H9 (cell line): ENCODE measurements around the gene TRPV3. TPM values are rescaled to one million over a fixed set of nuclear protein-coding genes. Genes with fewer than 3 reads are reported as not detected.

Experiments used
- DNase-seq: peaks from one replicate; pipeline ENCODE4 v3.0.0-alpha.2; 2017
- H2AFZ ChIP-seq: one replicate; pipeline ENCODE4 v1.6.1; 2013; ENCODE audit warnings: mild to moderate bottlenecking, low read length, control low read depth, moderate library complexity
- H2AK5ac ChIP-seq: 2 replicates; pipeline ENCODE4 v1.6.1; 2013; ENCODE audit warnings: low read length, control low read depth, mixed read lengths; ENCODE audit not compliant: insufficient read length
- H2BK120ac ChIP-seq: one replicate; pipeline ENCODE4 v1.6.1; 2013; ENCODE audit warnings: low read depth, mild to moderate bottlenecking, low read length, control low read depth, inconsistent platforms; ENCODE audit not compliant: poor library complexity, severe bottlenecking
- H2BK12ac ChIP-seq: 2 replicates; pipeline ENCODE4 v1.6.1; 2013; ENCODE audit warnings: low read length, control low read depth, mixed read lengths, low read depth; ENCODE audit not compliant: insufficient read length
- H2BK15ac ChIP-seq: 2 replicates; pipeline ENCODE4 v1.6.1; 2013; ENCODE audit warnings: low read depth, low read length, control low read depth
- H2BK20ac ChIP-seq: one replicate; pipeline ENCODE4 v1.6.1; 2013; ENCODE audit warnings: low read depth, mild to moderate bottlenecking, low read length, control low read depth, inconsistent platforms; ENCODE audit not compliant: poor library complexity, severe bottlenecking
- H2BK5ac ChIP-seq: 2 replicates; pipeline ENCODE4 v1.6.1; 2013; ENCODE audit warnings: low read length, control low read depth, mixed read lengths; ENCODE audit not compliant: insufficient read length
- H3K14ac ChIP-seq: 2 replicates; pipeline ENCODE4 v1.6.1; 2013; ENCODE audit warnings: low read length, control low read depth; ENCODE audit not compliant: insufficient read depth
- H3K18ac ChIP-seq: 2 replicates; pipeline ENCODE4 v1.6.1; 2013; ENCODE audit warnings: low read depth, mild to moderate bottlenecking, mixed read lengths, low read length, control low read depth; ENCODE audit not compliant: insufficient read length
- H3K23ac ChIP-seq: 2 replicates; pipeline ENCODE4 v1.6.1; 2013; ENCODE audit warnings: low read length, control low read depth, mixed read lengths, low read depth; ENCODE audit not compliant: insufficient read length
- H3K23me2 ChIP-seq: 2 replicates; pipeline ENCODE4 v1.6.1; 2013; ENCODE audit warnings: low read depth, mild to moderate bottlenecking, mixed read lengths, low read length, control low read depth; ENCODE audit not compliant: insufficient read length, poor library complexity, severe bottlenecking
- H3K27ac ChIP-seq: 2 replicates; pipeline ENCODE4 v1.5.1; 2013; ENCODE audit warnings: low read length, control low read depth, mixed read lengths, low read depth; ENCODE audit not compliant: insufficient read length
- H3K27me3 ChIP-seq: 2 replicates; pipeline ENCODE4 v1.6.1; 2013; ENCODE audit warnings: low read length, control low read depth, inconsistent platforms; ENCODE audit not compliant: insufficient read depth
- H3K4ac ChIP-seq: 2 replicates; pipeline ENCODE4 v1.6.1; 2013; ENCODE audit warnings: low read depth, mild to moderate bottlenecking, control low read depth, inconsistent platforms, low read length, moderate library complexity
- H3K4me1 ChIP-seq: 2 replicates; pipeline ENCODE4 v1.6.1; 2013; ENCODE audit warnings: low read length, control low read depth, inconsistent platforms; ENCODE audit not compliant: insufficient read depth
- H3K4me2 ChIP-seq: 2 replicates; pipeline ENCODE4 v1.6.1; 2013; ENCODE audit warnings: low read length, control low read depth, mixed read lengths; ENCODE audit not compliant: insufficient read length, insufficient read depth
- H3K56ac ChIP-seq: 2 replicates; pipeline ENCODE4 v1.6.1; 2013; ENCODE audit warnings: low read depth, mild to moderate bottlenecking, mixed read lengths, low read length, control low read depth; ENCODE audit not compliant: insufficient read length
- H3K79me1 ChIP-seq: 2 replicates; pipeline ENCODE4 v1.6.1; 2013; ENCODE audit warnings: low read depth, mild to moderate bottlenecking, moderate library complexity, low read length, control low read depth, inconsistent platforms; ENCODE audit not compliant: insufficient read depth, poor library complexity, severe bottlenecking
- H3K79me2 ChIP-seq: 2 replicates; pipeline ENCODE4 v1.6.1; 2013; ENCODE audit warnings: low read length, control low read depth, inconsistent platforms; ENCODE audit not compliant: insufficient read depth
- H3K9ac ChIP-seq: 2 replicates; pipeline ENCODE4 v1.6.1; 2013; ENCODE audit warnings: low read length, control low read depth, mixed read lengths; ENCODE audit not compliant: insufficient read length; ENCODE audit errors: extremely low read depth
- H3K9me3 ChIP-seq: one replicate; pipeline ENCODE4 v1.6.1; 2013; ENCODE audit warnings: low read depth, low read length, inconsistent platforms; ENCODE audit not compliant: control insufficient read depth
- H3T11ph ChIP-seq: one replicate; pipeline ENCODE4 v1.6.1; 2013; ENCODE audit warnings: mild to moderate bottlenecking, low read length, control low read depth, inconsistent platforms
- H4K20me1 ChIP-seq: one replicate; pipeline ENCODE4 v1.6.1; 2013; ENCODE audit not compliant: control insufficient read depth, insufficient read length, insufficient read depth
- H4K5ac ChIP-seq: 2 replicates; pipeline ENCODE4 v1.6.1; 2013; ENCODE audit warnings: low read depth, mild to moderate bottlenecking, mixed read lengths, low read length, control low read depth; ENCODE audit not compliant: insufficient read length
- H4K8ac ChIP-seq: replicated peaks from 2 replicates; pipeline ENCODE4 v1.6.1; 2013; ENCODE audit warnings: low read length, control low read depth, mixed read lengths, low read depth; ENCODE audit not compliant: insufficient read length
- H4K91ac ChIP-seq: 2 replicates; pipeline ENCODE4 v1.6.1; 2013; ENCODE audit warnings: low read depth, mild to moderate bottlenecking, moderate library complexity, mixed read lengths, low read length, control low read depth; ENCODE audit not compliant: insufficient read length
- H3K27ac Mint-ChIP-seq, 3 experiments: 2 replicates in 2 of 3; 3 replicates in 1 of 3; pipeline ENCODE4 v1.8.0; 2020 to 2021; ENCODE audit warnings: mixed read lengths in 3 of 3, mild to moderate bottlenecking in 1 of 3, moderate library complexity in 1 of 3
- H3K27me3 Mint-ChIP-seq: 2 replicates; pipeline ENCODE4 v1.8.0; 2021; ENCODE audit warnings: low read depth, mild to moderate bottlenecking, moderate library complexity, mixed read lengths
- H3K36me3 Mint-ChIP-seq, 3 experiments: 2 replicates in 2 of 3; 3 replicates in 1 of 3; pipeline ENCODE4 v1.8.0; 2020 to 2021; ENCODE audit warnings: low read depth in 3 of 3, mixed read lengths in 3 of 3; ENCODE audit not compliant: insufficient read depth in 1 of 3
- H3K4me1 Mint-ChIP-seq, 2 experiments: 2 replicates each; pipeline ENCODE4 v1.8.0; 2020; ENCODE audit warnings: mixed read lengths in 2 of 2
- H3K4me3 Mint-ChIP-seq, 2 experiments: 2 replicates in 1 of 2; 3 replicates in 1 of 2; pipeline ENCODE4 v1.8.0; 2020 to 2021; ENCODE audit warnings: mild to moderate bottlenecking in 2 of 2, mixed read lengths in 2 of 2, moderate library complexity in 1 of 2
- H3K9me3 Mint-ChIP-seq, 2 experiments: 2 replicates in 1 of 2; 3 replicates in 1 of 2; pipeline ENCODE4 v1.8.0; 2020; ENCODE audit warnings: mild to moderate bottlenecking in 2 of 2, mixed read lengths in 2 of 2, moderate library complexity in 1 of 2
- WGBS: extraction: QIAGEN DNeasy Blood & Tissue Kit; methylation state at CpG from one replicate; pipeline ENCODE4 v1.1.7; 2013; ENCODE audit warnings: missing lambda C conversion rate, low lambda C conversion rate, mixed read lengths; ENCODE audit not compliant: insufficient read length; ENCODE audit errors: extremely low coverage; 5-methylcytosine and 5-hydroxymethylcytosine counted together
- total RNA-seq: library from RNA; stranded (reverse); gene quantifications from 2 replicates; pipeline ENCODE4 v1.2.1, GENCODE V29; 2021
- TF ChIP-seq, protein P1 (sequence below): fragments of 200-600 bp; sonication (generic); conservative IDR thresholded peaks from 3 replicates; pipeline ENCODE4 v1.8.0; 2021; ENCODE audit warnings: antibody characterized with exemption, mild to moderate bottlenecking

TRPV3 gene
- total RNA-seq, 1 experiment from 2014 or later, result 0.63 TPM

GRCh38 chr17:3536716-3537115 lies 20.9 kb downstream of the TRPV3 start:
- no peak overlapping the region for H2BK12ac ChIP-seq
- H3K18ac ChIP-seq, result no peak overlapping the region
- TF ChIP-seq, protein P1, sequence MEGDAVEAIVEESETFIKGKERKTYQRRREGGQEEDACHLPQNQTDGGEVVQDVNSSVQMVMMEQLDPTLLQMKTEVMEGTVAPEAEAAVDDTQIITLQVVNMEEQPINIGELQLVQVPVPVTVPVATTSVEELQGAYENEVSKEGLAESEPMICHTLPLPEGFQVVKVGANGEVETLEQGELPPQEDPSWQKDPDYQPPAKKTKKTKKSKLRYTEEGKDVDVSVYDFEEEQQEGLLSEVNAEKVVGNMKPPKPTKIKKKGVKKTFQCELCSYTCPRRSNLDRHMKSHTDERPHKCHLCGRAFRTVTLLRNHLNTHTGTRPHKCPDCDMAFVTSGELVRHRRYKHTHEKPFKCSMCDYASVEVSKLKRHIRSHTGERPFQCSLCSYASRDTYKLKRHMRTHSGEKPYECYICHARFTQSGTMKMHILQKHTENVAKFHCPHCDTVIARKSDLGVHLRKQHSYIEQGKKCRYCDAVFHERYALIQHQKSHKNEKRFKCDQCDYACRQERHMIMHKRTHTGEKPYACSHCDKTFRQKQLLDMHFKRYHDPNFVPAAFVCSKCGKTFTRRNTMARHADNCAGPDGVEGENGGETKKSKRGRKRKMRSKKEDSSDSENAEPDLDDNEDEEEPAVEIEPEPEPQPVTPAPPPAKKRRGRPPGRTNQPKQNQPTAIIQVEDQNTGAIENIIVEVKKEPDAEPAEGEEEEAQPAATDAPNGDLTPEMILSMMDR, result no peak
- no peak overlapping the region for H3T11ph ChIP-seq
- peaks cover 6% of the 10 kb centered on the region for H3K23me2 ChIP-seq
- H2AK5ac ChIP-seq, result no peak overlapping the region
- peak overlapping the region in 1 of 2 experiments; percentile 11; a peak in 1 of 5 replicates for H3K4me3 Mint-ChIP-seq
- H3K27ac Mint-ChIP-seq, result no peak overlapping the region
- no peaks in the 10 kb centered on the region for H3K9me3 ChIP-seq
- H4K91ac ChIP-seq, result no peak overlapping the region
- no peak overlapping the region for H4K5ac ChIP-seq
- H2AFZ ChIP-seq, result no peak overlapping the region
- H3K27me3 Mint-ChIP-seq, result peaks cover 5% of the 10 kb centered on the region
- peak; percentile 30 for DNase-seq
- WGBS, result no CpG with 5 or more reads among the region's 5 CpGs
- H3K56ac ChIP-seq, result no peak overlapping the region
- H3K4me1 Mint-ChIP-seq, result peaks cover 8 to 15% of the 10 kb centered on the region in 2 experiments
- no peaks in the 10 kb centered on the region for H3K79me1 ChIP-seq
- H3K36me3 Mint-ChIP-seq, result no peaks in the 10 kb centered on the region
- H2BK120ac ChIP-seq, result no peak overlapping the region
- H3K79me2 ChIP-seq, result no peaks in the 10 kb centered on the region
- no peak overlapping the region for H2BK15ac ChIP-seq
- no peaks in the 10 kb centered on the region for H3K27me3 ChIP-seq
- H4K8ac ChIP-seq, result no peak overlapping the region
- H3K23ac ChIP-seq, result no peak overlapping the region
- no peak overlapping the region for H3K4ac ChIP-seq
- no peak overlapping the region for H3K27ac ChIP-seq
- no peak overlapping the region for H2BK5ac ChIP-seq
- no peak overlapping the region for H3K9ac ChIP-seq
- H3K4me2 ChIP-seq, result no peak overlapping the region
- H2BK20ac ChIP-seq, result no peak overlapping the region
- no peak overlapping the region for H3K14ac ChIP-seq
- H3K9me3 Mint-ChIP-seq, result no peaks in the 10 kb centered on the region
- no peaks in the 10 kb centered on the region for H4K20me1 ChIP-seq
- H3K4me1 ChIP-seq, result peaks cover 2% of the 10 kb centered on the region; the same call in 1 of the 2 replicates
